ENCODE measurements around the gene KRT17.
"Not testable (repeated sequence)": the region's sequence is repeated elsewhere in the genome, so short reads cannot be mapped to it uniquely, and the experiment has no call there.

The KRT17 gene

DNA sequence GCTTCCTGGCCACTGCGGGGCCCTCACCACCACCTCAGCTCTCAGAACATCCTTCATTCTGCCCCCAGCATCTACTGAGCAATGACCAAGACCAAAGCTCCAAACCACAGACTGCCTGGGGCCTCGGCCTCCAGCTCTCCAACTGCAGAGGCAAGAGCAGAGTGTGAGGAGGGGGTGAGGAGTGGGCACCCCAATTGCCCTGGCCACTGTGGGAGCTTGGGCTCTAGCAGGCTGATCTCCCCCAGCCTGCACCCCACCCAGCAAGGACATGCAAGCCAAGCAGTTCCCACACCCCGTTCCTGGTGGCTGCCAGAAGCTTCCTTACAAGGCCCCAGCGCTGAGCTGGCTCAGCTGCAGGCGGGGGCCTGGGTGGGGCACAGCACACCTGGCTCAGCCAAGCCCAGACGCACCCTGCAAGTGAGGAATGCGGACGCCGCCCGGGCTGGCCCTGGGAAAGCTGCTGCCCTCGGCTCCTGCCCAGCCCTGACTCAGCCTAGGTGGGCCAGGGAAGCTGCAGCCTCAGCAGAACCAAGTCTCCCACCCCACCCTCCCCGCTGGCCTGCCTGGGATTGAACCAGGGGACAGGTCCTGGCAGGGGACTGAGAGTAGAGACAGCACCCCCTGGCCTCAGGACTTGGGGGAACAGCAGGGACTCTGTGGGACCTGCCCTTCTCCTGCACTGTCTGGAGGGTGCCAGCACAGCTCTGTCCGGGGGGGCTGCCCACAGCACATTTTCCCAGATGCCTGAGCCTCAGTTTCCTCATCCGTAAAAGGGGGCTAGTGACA is 29.7 kb upstream of the KRT17 start:
- peak; percentile 16 for DNase-seq

DNA sequence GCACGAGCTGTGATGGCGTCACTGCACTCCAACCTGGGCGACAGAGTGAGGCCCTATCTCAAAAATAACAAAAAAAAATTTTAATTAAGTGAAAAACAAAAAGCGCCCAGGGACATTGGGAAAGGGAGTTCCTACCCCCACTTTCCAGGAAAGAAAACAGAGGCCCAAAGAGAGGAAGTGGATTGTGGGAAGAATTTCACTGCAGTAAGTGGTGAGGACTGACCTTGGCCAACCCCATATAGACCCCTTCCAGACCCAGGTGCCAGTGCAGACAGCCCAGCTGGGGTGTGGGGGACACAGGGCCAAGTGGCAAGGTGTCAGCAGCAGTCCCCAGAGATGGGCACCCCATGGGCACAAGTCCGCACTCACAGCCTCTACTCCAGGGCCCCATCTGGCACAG is 29.0 kb upstream of the KRT17 start:
- DNase-seq = no peak

DNA sequence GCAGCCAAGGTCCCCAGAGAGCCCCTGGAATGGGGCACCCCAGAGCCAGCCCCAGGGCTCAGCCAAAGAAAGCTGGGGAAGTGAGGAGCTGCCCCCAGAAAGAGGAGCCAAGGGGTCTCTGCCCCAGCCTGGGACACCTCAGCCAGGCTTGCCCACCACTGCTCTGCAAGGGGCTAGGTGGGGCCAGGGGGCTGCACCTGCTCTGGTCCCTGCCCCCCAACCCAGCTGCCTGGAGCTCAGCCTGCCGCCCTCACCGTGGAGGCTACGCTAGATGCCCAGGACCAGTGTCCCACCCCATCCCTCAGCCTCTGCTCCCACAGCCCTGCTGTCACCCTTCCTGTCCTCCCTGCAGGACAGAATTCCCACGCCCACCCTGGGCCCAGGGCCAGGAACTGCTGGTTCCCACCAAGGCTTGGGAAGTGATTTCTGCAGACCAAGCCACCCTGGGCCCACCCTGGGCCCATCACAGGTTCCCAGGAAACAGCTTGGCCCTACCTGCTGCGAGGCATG is 28.1 kb upstream of the KRT17 start:
- DNase-seq = no peak

DNA sequence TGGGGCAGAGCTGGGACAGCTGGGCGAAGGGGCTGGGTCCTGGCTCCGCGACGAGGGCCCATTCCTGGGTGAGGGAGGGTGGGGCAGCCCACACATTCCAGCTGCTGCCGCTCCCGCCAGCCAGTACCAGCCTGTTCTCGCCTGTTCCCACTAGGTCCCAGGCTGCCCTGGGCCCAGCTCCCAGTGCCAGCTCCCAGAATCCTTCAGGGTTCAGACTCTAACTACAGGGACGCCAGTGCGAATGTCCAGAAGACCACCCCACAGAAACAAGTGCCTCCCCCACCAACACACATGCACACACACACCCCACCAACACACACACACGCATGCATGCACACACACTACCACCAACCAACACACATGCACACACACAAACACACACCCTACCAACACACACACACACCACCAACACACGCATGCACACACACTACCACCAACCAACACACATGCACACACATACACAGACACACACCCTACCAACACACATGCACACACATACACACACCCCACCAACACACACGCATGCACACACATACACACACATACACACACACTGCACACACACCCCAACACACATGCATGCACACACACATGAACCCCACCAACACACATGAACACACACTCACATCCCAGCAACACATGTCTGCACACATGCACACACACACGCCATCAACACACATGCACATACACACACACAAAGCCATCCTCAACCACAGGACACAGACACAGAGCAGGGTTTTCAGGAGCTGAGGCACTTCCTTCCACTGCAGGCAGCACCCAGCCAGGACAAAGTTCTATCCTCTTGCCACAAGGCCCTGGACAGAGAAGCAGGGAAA is 27.5 kb upstream of the KRT17 start:
- DNase-seq = peak; percentile 80

DNA sequence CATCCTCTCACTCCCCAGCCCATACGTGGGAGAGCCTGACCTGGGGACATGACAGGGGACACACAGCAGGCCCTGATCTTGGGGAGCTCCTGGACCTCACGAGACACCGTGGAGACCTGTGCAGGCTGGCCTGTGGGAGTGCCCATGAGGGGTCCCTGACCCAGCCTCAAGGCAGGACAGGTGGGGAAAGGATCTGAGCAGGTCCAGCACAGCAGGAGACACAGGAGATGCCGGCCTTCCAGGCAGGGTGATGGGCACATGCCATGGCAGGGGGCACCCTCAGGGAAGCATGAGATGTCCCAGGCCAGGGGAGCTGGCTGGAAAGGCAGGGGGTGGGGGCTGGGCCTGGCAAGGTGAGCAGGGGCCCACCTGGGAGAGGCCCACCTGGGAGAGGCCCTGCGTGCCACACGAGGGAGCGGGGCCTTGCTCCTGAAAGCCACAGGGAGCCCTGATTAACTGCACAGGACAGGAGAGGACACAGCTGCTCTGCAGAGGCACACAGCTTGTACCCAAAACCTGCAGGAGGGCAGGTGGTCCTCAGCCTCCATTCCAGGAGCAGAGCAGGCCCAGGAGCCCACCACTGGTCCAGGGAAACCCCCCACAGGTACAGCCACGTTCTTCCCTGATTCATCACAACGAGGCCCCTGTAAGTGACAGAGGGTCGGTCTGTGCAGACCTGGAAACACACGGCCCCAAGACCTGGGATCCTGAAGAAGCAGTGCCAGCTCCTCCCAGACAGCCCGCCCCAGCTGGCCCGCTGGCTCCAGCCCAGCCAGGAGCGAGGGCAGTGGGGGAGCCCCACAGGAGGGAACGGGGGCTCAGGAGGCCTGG is 26.6 kb upstream of the KRT17 start:
- no peak for DNase-seq

DNA sequence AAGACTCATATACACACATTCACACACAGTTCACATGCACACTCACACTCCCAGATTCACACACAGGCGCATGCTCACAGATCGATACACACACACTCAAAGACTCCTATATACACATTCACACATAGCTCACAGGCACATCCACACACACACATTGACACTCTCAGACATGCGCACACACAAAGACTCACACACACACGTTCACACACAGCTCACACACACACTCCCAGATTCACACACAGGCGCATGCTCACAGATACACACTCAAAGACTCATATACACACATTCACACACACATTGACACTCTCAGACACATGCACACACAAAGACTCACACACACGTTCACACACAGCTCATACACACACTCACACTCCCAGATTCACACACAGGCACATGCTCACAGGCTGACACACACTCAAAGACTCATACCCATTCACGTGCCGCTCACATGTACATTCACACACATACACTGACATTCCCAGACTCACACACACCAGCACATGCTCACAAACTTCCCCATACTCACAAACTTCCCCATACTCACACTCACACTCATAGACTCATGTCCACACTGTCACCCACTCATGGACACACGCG is 25.6 kb upstream of the KRT17 start:
- DNase-seq = no peak

DNA sequence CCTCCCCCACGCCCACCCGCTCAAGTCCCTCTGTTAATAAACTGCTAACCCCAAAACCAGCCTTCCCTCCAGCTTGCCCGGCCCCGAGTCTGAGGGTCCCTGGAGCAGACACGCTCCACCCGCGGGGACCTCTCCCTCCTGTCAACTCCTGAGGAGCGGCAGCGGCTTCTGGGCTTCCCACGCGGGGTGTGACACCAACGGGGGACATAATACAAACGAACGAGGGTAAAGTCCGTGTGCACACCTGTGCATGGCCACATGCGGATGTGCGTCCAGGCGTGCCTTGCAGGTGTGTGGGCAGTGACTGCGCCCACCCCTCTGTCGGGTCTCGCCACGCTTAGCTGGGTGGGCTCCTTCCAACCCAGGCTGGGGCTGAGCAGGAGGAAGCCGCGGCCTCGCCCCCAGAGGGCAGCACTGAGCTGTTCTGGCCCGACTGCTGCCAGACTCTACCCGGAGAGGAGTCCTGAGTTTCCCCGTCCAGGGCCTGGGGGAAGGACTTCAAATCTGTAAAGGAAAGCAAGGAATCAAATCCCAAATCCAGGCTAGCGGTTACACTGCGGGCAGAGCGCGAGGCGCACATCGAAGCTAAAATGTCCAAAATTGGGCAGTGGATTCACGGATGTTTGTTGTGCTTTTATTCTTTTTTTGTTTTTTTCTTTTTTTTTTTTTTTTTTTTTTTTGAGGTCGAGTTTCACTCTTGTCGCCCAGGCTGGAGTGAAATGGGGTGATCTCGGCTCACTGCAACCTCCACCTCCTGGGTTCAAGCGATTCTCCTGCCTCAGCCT is 24.2 kb upstream of the KRT17 start:
- peak; percentile 65 for DNase-seq

DNA sequence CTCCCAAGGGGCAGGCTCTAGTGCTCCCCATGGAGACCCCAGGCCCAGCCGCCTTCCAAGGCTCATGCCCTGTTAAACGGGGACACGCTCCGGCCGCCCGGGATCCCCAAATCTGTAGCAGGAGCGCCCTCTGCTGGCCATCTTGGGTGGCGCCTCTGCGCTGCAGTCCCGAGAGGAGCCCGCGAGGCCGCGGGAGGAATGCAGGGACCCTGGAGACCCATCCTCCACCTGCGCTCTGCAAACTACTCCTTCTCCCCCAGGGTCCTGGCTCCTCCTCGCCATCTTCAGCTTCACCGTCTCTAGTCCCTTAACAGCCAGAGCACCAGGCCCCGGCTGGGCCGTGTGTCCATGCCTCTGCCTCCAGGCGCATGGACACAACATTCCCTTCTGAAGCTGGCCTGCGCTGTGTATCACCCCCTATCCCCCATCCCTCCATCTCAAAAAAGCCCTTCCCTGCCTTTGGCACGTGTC is 23.6 kb upstream of the KRT17 start:
- peak; percentile 58 for DNase-seq

DNA sequence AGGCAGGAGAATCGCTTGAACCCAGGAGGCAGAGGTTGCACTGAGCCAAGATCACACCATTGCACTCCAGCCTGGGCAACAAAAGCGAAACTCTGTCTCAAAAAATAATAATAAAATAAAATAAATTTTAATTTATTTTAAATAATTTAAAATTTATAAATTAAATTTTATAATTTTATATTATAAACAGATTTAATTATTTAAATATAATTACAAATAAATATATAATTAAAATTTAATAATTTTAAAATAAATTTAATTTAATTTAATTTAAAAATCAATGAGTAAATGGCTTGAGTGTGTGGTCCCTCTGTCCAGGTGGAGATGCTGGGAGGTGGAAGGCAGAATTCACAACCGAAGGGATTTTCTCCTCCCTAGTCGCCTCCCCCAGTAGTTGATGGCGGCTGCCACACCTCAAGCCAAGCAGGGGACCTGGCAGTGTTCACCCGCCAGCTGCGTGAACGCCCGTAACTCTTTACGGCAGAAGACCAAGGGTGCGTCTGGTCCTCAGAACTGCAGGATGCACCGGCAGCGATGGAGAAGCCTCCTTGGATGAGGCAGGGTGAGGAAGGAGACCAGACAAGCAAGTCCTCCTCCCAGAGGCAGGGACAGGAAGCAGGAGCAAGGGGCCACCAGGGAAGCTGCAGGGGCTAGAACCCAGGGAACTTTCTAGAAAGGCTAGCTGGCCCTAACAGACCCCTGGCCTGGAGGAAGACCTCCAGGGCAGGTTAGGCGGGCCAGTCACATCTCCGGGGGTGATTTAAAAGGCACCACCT is 22.9 kb upstream of the KRT17 start:
- no peak for DNase-seq

DNA sequence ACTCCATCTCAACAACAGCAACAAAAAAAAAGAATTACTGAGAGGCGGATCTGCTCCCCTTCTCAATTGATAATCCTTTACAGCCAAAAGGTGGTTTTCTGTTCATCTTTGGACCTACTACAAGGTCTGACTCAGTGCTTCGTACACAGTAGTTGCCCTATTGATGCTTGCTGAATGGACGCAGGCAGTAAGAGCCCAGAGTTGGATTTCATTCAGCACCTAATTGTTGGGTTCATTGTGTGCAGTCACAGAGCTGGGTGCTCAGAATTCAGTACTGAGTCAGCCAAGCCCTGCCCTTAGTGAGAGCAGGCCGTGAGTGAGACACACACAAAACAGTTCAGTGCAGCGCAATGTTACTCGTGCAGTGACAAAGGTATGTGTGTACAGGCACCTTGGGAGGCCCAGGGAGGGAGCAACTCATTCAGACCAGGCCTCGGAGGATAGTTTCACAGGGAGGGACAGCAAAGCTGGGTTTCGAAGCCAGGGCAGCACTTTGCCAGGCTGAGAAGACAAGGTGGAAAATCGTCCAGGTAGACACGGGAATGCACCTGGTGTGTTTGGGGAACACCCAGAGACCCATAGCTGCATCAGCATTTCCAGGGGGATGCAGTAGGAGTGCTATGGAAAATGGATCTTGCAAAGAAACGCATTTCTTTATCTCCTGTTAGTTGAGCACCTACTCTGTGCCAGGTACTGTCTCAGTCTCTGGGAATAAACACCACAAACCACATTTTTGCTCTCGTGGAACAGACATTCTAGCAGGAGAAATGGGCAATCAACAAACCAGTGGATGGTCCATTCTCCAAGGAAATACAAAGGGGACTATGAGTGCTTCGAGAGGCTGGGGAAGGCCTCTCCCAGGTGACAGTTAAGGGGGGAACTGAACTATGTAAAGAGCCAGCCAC is 18.1 kb upstream of the KRT17 start:
- DNase-seq = no peak

DNA sequence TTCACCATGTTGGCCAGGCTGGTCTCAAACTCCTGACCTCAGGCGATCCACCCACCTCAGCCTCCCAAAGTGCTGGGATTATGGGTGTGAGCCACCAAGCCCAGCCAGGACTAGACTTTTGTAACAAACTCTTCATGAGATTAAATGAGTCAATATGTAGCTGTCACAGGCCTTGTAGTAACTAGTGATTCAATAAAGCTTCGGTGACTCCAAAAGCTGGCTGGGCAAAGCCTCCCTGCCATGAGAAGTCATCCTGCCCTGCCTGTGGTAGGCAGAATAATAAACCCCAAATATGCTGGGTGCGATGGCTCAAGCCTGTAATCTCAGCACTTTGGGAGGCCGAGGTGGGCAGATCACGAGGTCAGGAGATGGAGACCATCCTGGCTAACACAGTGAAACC is 16.2 kb upstream of the KRT17 start:
- not testable (repeated sequence) for DNase-seq

DNA sequence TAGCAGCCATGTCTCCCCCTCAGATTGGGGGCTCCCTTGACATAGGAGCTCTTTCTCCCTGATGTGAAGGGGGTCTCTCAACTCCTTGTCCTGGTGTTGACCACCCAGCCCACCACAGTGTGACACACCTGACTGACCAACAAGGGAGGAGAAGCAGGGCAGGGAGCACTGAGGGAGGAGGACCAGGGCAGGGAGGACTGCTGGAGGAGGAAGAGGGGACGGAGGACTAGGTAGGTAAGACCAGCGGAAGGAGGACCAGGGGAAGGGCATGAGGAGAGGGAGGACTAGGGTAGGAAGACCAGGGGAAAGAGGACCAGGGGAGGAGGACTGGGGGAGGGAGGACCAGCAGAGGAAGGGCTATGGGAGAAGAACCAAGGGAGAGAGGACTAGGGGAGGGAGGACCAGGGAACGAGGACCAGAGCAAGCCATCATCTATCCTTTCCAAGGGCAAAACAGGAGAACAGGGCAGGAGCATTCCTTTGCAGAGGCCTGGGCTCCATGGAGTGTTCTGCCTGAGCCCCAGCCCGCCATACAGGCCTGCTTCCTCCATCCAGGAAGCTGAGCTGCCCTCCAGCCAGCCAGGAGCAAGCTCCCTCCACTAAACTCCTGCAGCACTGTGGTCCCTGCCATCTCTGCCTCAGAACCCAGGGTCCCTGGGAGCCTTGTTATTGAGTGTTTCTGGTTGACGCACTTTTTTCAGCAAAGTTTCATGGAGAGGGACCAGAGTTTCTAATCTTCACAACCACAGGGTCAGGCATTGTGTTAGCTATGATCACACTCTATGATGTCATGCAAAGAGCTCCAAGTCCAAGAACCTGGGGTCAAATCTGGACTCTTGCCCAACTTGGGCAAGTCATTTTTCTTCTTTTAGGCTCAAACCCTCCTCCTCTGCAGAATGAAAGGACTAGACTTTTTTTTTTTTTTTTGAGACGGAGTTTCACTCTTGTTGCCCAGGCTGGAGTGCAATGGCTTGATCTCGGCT is 15.4 kb upstream of the KRT17 start:
- DNase-seq = no peak

DNA sequence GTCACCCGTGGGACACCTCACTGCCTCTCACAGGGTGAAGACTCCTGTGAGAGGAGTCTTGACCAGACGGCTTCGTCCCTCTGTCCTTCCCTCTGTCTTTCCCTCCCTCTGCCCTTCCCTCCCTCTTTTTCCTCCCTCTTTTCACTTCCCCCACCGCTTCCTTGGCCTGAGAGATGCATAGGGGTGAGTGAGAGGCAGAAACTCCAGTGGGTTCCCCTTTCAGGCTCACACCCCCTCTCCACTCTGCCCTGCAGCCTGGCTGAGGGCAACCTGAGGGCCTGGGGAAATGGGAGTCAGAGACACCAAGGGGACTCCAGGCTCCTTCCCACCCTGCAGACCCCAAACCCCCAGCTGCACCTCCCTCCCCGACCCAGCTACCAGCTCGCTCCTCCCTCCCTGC is 14.6 kb upstream of the KRT17 start:
- no peak for DNase-seq

DNA sequence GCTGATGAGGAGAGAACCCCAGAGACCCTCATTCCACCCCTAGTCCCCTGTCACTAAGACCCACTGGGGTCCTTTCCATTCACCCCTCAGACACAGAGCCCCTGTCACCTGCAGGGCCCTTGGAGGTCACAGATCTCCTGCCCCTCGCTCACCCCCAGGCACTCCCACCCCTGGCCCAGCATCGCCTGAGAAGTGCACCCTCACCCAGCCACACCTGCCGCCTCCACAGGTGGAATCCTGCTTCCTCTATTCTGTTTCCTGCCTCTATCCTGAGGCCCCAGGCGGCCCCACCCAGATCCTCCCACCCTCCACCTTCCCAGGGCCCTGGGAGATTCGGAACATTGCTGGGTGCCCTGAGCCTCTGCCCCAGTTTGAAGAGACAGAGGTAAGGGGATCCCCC is 13.8 kb upstream of the KRT17 start:
- no peak for DNase-seq

DNA sequence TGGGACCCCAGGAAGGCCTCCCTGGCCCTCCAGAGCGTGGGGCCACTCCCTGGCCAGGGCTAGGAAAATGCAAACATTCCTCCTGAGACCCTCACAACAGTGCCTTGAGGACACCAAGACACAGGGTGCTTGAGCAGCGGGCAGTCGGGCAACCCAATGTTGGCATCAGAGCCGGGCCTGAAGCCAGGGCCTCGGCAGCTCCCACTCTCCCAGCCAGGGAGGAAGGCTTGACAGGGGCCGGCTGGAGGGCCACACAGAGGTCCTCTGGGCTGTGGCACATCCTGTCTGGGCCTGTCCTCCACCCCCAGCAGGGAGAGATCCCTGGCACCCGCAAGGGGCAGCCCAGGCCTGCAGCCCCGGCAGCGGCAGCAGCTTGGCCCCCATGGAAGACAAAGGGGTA is 12.3 kb upstream of the KRT17 start:
- no peak for DNase-seq

DNA sequence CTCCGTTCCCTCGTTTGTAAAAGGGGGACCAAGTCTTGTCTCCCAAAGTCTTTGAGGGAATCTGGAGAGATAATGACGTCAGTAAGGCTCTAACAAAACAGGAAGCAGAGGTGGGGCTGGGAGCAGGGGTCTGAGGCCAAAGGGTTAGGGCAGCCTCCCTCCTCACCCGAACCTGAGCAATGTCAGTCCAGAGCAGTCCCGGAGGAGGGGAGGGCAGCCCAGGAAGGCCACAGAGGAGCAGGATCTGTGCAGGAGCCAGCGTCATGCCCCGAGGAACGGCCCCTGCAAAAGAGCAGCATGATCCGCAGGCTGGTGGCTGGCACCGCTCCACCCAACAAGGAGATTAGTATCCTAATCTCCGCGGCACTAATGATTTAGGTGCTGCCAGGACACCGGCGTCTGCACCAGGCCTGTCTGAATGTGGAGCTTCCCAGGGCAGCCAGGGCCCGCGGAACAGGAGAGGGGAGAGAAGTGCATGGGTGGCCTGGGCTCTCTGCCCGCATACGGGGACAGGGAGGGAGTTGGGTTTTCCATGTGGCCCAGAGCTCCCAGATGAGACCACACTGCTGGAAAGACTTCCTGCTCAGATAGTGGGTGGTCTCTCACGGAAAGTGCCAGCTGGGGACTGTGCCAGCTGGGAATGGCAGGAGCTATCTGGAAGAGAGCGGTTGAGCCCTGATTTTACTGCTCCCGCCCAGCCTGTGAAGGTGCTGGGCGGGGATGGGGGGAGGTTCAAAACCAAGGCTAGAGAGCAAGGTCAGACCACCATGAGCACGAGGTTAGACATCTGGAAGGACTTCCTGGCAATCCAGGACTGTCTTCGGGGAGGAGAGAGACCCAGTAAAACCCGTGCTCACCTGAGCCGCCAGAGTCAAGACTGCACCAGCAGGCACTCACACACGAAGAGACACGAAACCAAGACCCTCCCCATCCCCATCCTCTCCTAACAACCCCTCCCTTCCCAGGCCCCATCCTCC is 11.0 kb upstream of the KRT17 start:
- DNase-seq = no peak

DNA sequence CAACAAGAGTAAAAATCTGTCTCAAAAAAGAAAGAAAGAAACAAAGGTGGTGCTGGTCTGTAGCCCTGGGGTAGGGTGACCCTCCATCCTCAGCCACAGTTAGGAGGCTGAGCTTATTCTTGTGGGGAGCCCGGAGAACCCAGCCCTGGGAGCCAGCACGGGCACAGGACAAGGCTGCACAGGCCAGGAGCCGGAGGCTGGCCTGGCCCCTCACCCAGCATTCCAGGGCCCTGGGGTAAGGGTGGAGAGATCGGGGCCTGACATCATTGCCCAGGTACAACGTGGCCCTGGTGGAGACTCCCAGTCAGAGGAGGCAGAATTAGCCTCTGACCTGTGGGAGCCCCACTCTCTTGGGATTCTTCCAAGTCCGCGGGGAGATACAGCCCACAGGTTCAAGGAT is 10.3 kb upstream of the KRT17 start:
- no peak for DNase-seq
